Activated naive CD4-positive, alpha-beta T cell treated with anti-CD3 and anti-CD28 coated beads, Interleukin-2, amount 50 U/mL, for 24 hours (primary cell): Measurements from ENCODE around the gene CST3.

Source experiments
- H3K27ac Mint-ChIP-seq: one replicate; pipeline ENCODE4 v1.8.0; 2021; ENCODE audit warnings: mild to moderate bottlenecking, mixed read lengths
- H3K27me3 Mint-ChIP-seq: one replicate; pipeline ENCODE4 v1.8.0; 2021; ENCODE audit warnings: mixed read lengths
- H3K36me3 Mint-ChIP-seq: one replicate; pipeline ENCODE4 v1.8.0; 2021; ENCODE audit warnings: mixed read lengths
- H3K4me1 Mint-ChIP-seq: one replicate; pipeline ENCODE4 v1.8.0; 2021; ENCODE audit warnings: mixed read lengths
- H3K4me3 Mint-ChIP-seq: one replicate; pipeline ENCODE4 v1.8.0; 2021; ENCODE audit warnings: mild to moderate bottlenecking, mixed read lengths
- H3K9me3 Mint-ChIP-seq: one replicate; pipeline ENCODE4 v1.8.0; 2021; ENCODE audit warnings: mixed read lengths

The CST3 gene

DNA sequence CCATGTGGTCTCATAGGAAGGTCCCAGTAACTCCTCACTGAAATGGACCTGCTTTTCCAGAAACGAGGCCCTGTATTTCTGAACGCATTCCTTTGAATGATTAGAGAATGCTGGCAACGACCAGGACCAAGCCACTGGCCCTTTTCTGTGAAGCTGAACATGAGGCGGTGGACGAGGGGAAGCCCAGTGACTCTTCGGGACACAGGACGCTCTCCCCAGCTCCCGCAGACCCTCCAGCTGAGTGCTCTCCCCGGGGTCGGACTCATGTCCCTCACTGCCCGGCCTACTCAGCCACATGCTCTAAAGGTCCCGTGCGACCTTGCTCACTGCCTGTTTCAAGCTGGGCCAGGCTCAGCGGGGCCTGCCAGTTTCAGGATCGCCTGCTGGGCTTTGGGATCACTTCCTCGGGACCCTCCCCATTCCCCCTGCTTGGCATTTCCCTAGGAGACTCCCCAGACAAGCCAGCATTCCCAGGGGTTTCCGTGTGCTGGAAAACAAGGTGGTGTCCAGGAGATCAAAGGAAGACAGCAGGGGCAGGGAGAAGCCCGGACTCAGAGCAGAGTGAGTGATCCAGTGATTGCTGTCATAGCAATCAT lies 29.4 kb downstream of the CST3 start:
- Mint-ChIP-seq H3K27ac (no peak overlapping the region), H3K36me3 (no peaks in the 10 kb centered on the region)

DNA sequence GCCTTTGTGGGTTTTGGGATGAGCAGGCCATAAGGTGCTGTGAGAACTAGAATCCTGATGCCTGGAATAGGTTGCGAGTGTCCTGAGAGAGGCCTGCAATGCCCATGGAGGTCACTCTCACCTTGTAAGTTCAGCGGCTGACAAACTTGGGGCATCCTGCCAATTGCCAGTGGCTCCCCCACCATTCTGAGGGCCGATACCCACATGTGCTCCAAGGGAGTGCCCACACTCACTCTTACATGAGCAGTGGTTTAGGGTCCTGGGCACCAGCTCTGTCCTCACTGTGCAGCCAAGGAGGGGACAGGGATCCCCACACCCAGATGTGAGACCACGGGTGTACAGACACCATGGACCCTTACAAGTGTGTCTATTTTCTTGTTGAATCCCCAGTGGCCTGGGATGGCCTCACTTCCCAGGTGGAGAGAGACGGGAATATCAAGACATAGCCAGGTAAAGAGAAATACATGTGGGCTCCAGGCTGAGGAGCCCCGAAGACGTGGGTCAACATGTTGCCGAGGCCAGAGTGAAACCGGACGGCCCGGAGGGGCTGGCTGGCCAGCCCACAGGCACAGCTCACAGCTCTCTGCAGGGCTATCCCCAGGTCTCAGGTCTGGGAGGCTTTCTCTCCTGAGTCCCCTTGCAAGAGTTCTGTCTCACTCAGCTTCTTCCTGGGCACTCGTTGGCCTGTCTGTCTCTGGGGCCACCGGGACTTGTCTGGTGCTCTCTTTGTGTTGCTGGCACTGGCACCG lies 30.1 kb downstream of the CST3 start:
- no peaks in the 10 kb centered on the region for H3K36me3 Mint-ChIP-seq
- H3K9me3 Mint-ChIP-seq = no peaks in the 10 kb centered on the region
- no peak overlapping the region for H3K27ac Mint-ChIP-seq
- H3K4me3 Mint-ChIP-seq = no peak overlapping the region
- H3K27me3 Mint-ChIP-seq = peaks cover 3% of the 10 kb centered on the region
- no peaks in the 10 kb centered on the region for H3K4me1 Mint-ChIP-seq

More for the DNA sequence above, 29.4 kb downstream of the CST3 start:
- no peak overlapping the region for H3K4me3 Mint-ChIP-seq
- no peaks in the 10 kb centered on the region for H3K9me3 Mint-ChIP-seq
- H3K4me1 Mint-ChIP-seq = no peaks in the 10 kb centered on the region
- H3K27me3 Mint-ChIP-seq = peaks cover 3% of the 10 kb centered on the region

DNA sequence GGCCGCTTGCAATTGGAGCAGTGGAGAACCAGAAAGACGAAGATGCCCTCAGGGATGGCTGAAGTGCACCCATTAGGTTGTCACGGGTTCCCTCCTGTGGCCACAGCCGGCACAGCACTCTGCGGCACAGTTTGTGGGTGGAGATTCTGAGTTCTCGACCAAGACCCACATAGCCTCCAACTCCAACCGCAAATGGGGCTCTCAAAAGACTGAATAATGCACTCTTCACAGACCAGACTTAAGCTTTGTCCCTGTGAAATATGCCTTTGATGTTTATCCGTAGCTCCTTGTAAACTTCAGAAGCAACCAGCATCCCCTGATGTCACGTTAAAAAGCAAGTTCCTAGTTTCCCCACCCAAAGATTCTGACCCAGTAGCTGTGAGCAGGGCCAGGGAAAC lies 31.1 kb downstream of the CST3 start:
- no peaks in the 10 kb centered on the region for H3K9me3 Mint-ChIP-seq
- H3K36me3 Mint-ChIP-seq = no peaks in the 10 kb centered on the region
- H3K27me3 Mint-ChIP-seq = peaks cover 3% of the 10 kb centered on the region
- H3K4me1 Mint-ChIP-seq = no peaks in the 10 kb centered on the region
- no peak overlapping the region for H3K4me3 Mint-ChIP-seq
- H3K27ac Mint-ChIP-seq = no peak overlapping the region

DNA sequence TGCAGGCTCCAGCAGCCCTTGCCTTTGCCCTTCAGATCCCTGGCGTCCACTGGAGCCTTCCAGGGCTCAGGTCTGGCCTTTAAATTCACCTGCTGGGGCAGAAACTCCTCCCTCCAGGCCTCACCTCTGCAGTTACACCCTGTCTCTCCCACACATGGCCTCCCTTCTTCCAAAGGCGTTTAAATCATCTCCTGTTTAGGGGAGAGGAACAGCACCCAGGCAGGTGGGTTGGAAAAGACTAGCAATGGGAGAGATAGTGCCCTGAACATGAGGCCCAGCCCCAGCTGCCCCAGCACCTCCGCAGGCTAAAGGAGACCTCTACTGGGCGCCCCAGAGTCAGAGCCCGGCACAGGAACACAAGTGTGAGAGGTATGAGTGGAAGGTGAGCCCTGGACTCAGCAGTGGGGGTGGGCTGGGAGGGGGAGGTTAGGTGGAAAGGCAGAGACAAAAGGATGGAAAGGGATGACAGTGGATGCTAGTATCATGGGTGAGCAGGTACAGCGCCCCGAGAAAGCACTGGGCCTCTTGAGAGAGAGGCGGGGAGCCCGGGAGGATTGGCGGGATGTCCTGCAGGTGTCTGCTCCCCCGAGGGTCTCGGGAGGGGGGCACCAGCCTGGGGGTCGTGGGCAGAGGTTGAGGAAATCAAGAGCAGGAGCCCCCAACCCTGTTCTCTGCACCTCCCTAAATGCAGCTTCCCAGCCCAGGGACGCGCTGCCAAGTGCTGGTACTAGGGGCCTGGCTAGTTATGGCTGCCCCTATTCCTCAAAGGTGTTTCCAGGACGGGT lies 31.7 kb downstream of the CST3 start, which contains the start of gene CST9:
Gene CST9, minus strand, starts transcription at position 51 of the 785 bp plus-strand sequence. CDS start 53 bp downstream, outside the sequence.
- no peaks in the 10 kb centered on the region for H3K4me1 Mint-ChIP-seq
- H3K9me3 Mint-ChIP-seq = no peaks in the 10 kb centered on the region
- peaks cover 3% of the 10 kb centered on the region for H3K27me3 Mint-ChIP-seq
- no peak within 1 kb of the TSS for H3K4me3 Mint-ChIP-seq
- no peaks in the 10 kb centered on the region for H3K36me3 Mint-ChIP-seq
- no peak within 1 kb of the TSS for H3K27ac Mint-ChIP-seq

DNA sequence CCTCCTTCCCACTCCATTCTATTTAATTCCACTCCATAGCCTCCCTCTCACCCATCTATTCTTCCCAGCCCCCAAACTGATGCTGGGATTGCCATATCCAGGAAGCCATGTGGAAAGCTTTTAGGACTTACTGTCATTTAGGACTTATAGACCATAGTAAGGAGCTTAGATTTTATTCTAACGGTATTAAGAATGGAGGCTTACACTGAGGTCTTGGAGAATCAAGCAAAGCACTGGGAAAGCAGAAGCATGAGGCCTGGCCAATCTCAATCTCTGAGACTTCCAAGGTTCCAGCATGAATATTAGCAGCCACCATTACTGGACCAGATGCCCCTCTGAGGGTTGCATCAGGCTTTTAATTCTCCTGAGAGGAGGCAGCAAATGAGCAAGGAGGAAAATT lies 33.4 kb downstream of the CST3 start:
- no peaks in the 10 kb centered on the region for H3K36me3 Mint-ChIP-seq
- H3K9me3 Mint-ChIP-seq = no peaks in the 10 kb centered on the region
- H3K4me3 Mint-ChIP-seq = no peak overlapping the region

DNA sequence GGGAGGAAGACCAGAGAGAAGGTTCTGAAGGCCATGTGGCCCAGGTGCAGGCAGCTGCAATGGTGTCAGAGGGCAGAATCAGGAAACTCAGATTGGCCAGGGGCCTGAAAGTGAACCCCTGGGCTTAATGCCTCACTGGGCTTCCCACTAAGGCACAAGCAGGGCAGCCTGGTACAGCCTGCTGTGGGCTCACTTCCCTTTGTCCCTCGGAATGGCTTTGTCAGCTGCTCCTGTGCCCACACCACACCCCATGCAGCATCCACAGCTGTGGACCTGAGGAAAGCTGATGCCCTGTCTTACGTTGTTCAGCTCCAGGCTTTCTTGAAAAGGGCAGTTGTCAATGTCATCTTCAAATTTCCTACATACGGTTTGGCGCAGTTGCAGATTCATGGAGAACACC lies 34.4 kb downstream of the CST3 start:
- Mint-ChIP-seq H3K27ac (no peak overlapping the region), H3K4me1 (no peaks in the 10 kb centered on the region), H3K36me3 (no peaks in the 10 kb centered on the region), H3K9me3 (no peaks in the 10 kb centered on the region), H3K4me3 (no peak overlapping the region), H3K27me3 (peaks cover 3% of the 10 kb centered on the region)

More for the DNA sequence above, 33.4 kb downstream of the CST3 start:
- H3K27me3 Mint-ChIP-seq = peaks cover 3% of the 10 kb centered on the region
- H3K4me1 Mint-ChIP-seq = no peaks in the 10 kb centered on the region
- H3K27ac Mint-ChIP-seq = no peak overlapping the region

DNA sequence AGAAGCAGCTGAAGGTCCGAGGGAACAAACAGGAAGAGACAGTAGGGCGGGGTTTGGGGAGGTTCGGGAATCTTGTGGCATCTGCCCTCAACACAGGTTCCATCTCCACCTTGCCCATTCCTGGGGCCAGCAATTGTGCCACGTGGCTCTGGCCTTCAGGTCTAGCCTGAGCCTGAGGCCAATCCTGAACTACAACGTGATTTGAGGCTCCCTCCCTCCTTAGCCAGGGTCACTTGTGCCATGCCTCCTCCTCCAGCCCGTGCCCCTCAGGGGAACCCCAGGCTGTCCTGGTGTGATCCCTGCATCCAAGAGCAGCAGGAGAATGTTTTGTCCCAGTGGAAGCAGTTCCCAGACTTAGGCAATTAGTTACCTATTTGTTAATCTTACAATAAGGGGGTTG lies 35.1 kb downstream of the CST3 start:
- Mint-ChIP-seq H3K4me3 (no peak overlapping the region), H3K27me3 (peaks cover 3% of the 10 kb centered on the region), H3K36me3 (no peaks in the 10 kb centered on the region), H3K27ac (no peak overlapping the region), H3K4me1 (no peaks in the 10 kb centered on the region), H3K9me3 (no peaks in the 10 kb centered on the region)

DNA sequence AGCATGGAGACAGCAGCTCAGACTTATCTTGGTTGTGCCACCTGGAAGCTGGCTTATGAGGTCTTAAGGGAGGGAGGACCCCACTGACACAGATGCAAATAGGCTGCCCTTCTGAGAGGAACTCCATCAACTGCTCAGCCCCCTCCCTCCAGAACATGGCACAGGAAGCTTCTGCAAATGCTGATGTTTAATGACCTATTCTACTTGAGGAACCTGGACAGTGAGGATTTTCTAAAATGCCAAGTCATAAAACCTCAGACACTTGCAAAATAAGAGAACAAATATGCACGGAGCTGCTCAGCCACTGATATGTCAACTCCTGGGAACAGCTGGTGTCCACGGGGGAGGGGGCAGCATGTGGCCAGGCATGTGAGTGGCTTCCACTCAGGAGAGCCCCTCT lies 35.5 kb downstream of the CST3 start:
- no peaks in the 10 kb centered on the region for H3K9me3 Mint-ChIP-seq
- no peaks in the 10 kb centered on the region for H3K36me3 Mint-ChIP-seq
- no peaks in the 10 kb centered on the region for H3K4me1 Mint-ChIP-seq
- H3K4me3 Mint-ChIP-seq = no peak overlapping the region
- H3K27ac Mint-ChIP-seq = no peak overlapping the region
- H3K27me3 Mint-ChIP-seq = peaks cover 3% of the 10 kb centered on the region

DNA sequence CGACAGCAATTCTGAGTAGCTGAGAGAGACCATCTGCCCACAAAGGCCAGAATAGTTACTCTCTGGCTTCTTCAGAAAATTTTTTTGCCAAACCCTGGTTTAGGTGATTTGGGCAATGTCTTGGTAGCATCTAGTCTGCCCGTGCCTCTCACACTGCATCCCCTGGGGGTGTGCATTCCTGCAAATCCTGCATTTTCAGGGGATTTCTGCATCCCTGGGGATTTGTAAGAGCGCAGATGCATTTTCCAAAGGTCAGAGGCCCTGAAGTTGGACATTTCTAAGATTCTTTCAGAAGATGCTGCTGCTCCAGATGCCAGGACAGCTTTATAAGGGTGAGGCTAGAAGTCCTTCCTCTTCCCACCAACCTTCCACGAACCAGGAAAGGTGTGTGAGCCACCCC lies 36.0 kb downstream of the CST3 start:
- Mint-ChIP-seq H3K9me3 (no peaks in the 10 kb centered on the region), H3K27me3 (peaks cover 3% of the 10 kb centered on the region), H3K36me3 (no peaks in the 10 kb centered on the region), H3K27ac (no peak overlapping the region), H3K4me3 (no peak overlapping the region), H3K4me1 (no peaks in the 10 kb centered on the region)

DNA sequence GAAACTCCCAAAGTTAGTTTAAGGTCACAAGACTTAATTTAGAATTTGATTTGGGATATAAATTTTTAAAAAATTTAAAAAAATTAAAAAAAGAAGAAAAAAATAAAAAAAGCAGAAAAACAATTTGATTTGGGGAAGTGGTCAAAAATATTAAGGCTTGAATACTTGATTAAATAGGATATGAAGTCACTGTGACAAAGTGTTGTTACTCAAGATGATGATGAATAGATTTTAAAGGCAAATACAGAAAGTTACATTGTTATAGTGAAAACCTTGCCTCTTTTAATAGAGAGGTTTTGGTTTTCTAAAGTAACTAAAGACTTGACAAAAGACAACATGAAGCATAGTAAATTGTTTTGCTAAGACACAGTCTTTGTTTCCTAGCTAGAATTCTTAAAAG lies 39.3 kb downstream of the CST3 start:
- Mint-ChIP-seq H3K27ac (no peak overlapping the region), H3K4me1 (no peaks in the 10 kb centered on the region), H3K36me3 (no peaks in the 10 kb centered on the region), H3K27me3 (peaks cover under 1% of the 10 kb centered on the region), H3K9me3 (no peaks in the 10 kb centered on the region), H3K4me3 (no peak overlapping the region)

DNA sequence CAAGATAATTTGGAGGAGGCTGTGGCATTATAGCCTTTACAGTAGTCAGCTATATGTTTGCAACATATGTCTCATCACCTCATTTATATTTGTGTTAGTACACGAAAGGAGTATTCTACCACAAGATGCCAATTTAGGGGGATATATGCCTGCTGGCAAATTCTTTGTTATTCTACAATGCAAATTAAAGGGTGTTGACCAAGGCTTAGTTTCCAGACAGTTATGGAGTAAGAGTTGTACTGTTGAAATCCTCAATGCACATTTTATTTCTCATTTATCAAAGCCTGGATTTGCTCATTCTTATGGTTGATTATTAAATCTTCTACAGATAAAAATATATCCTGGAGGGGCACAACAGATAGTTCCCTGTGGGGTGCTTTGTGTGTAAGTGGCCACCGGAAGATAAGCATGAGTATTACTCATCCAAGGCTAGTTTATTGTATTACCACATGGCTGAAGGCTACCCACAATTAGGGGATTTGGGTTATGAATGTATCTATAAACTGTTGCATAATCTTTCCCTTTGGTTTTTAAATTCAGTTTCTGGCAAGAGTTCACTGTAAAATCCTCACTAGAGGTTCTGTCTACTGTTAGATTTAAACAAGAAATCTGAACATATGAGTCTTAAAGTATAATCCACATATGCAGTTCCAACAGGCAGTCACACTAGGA lies 41.0 kb downstream of the CST3 start:
- Mint-ChIP-seq H3K27ac (no peak overlapping the region), H3K4me1 (no peaks in the 10 kb centered on the region), H3K9me3 (no peaks in the 10 kb centered on the region), H3K27me3 (no peaks in the 10 kb centered on the region), H3K36me3 (no peaks in the 10 kb centered on the region), H3K4me3 (no peak overlapping the region)

DNA sequence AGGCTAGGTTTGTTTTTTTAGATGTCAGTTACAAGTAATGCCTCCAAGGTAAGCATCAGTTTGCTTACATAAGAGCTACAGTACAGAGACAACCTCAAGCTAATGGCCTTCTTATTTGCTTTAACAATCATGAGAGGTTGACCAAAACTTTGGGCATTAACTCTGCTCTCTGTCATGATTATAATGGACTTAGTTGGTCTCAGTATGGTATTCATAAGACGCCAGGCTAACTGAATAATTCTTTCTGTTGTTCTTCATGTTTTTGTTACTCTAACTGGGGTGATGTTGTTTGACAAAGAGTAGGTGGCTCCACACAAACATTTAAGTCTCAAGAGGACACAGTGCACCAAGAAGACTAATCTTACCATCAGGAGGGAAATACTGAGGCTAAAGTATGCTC lies 41.8 kb downstream of the CST3 start:
- H3K4me3 Mint-ChIP-seq = no peak overlapping the region
- no peaks in the 10 kb centered on the region for H3K9me3 Mint-ChIP-seq
- H3K36me3 Mint-ChIP-seq = no peaks in the 10 kb centered on the region
- no peaks in the 10 kb centered on the region for H3K4me1 Mint-ChIP-seq
- no peak overlapping the region for H3K27ac Mint-ChIP-seq
- H3K27me3 Mint-ChIP-seq = no peaks in the 10 kb centered on the region

DNA sequence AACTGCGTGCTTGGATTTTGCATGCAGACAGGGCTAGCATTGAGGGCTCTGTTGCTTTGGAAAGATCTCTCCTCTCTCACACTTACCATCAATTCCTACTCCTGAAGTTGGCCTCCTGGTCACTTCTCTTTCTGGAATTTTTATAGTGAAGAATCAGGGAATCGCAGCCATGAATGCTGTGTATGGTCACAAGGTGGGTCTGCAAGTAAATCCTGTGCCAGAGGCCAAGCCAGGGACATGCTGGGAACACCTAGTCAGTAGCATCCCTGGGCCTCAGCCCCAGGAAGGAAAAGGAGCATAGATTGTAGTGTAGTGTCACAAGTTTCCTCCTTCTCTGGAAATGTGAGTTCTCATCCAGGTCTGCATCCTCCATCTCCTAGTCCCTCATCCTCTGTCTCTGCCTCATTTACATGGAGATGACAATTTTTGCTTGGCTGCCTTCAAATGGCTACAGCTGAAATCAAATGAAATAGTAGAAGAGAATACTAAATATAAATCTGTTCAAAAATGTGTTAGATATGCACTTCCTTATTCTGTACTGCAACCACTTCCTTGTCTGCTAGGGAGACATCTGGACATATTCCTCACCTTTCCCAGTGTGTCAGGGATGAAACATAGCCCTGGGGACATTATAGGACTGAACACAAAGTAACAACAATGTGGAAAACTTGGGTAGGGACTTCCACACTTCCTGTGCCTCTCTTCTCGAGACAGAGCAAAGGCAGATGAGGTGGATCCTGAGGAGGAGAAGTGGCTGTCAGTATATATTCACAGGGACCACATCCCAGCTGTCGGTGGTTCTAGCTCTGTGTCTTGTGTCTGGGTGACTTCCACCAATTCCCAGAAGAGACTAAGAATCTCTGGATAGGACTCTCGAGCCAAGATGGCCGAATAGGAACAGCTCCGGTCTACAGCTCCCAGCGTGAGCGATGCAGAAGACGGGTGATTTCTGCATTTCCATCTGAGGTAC lies 49.0 kb downstream of the CST3 start:
- Mint-ChIP-seq H3K9me3 (no peaks in the 10 kb centered on the region), H3K27ac (no peak overlapping the region), H3K36me3 (no peaks in the 10 kb centered on the region), H3K27me3 (peaks cover 6% of the 10 kb centered on the region), H3K4me1 (no peaks in the 10 kb centered on the region), H3K4me3 (no peak overlapping the region)

DNA sequence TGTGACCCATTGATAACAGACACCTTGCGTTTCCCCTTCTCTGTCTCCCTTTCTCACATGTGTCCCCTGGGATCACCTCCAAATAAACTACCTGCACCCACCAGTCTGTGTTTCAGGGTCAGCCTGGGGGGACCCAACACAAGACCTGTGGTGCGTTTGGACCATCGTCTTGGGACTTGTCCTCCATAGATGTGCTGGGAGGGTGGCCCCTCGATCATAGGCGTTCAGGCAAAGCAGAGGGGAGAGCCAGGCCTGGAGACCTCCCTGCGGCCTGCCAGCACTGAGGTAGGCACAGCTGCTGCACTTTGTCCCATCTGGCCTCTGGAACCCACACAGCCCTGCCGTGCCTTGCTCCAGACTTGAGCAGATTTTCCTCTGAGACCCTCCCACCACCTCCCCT lies 50.1 kb downstream of the CST3 start:
- H3K9me3 Mint-ChIP-seq = no peaks in the 10 kb centered on the region
- peaks cover 7% of the 10 kb centered on the region for H3K27me3 Mint-ChIP-seq
- no peaks in the 10 kb centered on the region for H3K36me3 Mint-ChIP-seq
- no peak overlapping the region for H3K4me3 Mint-ChIP-seq
- H3K4me1 Mint-ChIP-seq = no peaks in the 10 kb centered on the region
- H3K27ac Mint-ChIP-seq = no peak overlapping the region
